ENCODE data around the gene AP5B1. TPM values are rescaled to one million over a fixed set of nuclear protein-coding genes. Genes with fewer than 3 reads are reported as not detected.

Gene AP5B1
- total RNA-seq, 2 experiments from 2014 or later, result 12.9 to 25.6 TPM

- Histone ChIP-seq H3K9me3 (ENCODE audit: low read length) (no peaks in the 10 kb centered on the region), H4K20me1 (ENCODE audit: insufficient read depth, low read length) (no peaks in the 10 kb centered on the region), H3K79me2 (ENCODE audit: insufficient read depth, low read depth, low read length) (no peaks in the 10 kb centered on the region), H3K9me2 (ENCODE audit: insufficient read depth, low read length) (no peaks in the 10 kb centered on the region), H3K4me3 (ENCODE audit: low read depth, low read length, poor library complexity, severe bottlenecking) (no peak overlapping the region), H3K27ac (ENCODE audit: low read depth, low read length, poor library complexity, severe bottlenecking) (no peak overlapping the region), H2AFZ (ENCODE audit: low read length) (no peak overlapping the region), H3K4me1 (ENCODE audit: insufficient read depth, low read length, poor library complexity, severe bottlenecking) (no peaks in the 10 kb centered on the region), H3K36me3 (ENCODE audit: insufficient read depth, low read length) (no peaks in the 10 kb centered on the region), H3K4me2 (ENCODE audit: low read length) (no peak overlapping the region)
- intact Hi-C loops (cut with micrococcal nuclease; ENCODE audit: unreplicated experiment), result no loop called here
- DNase-seq (ENCODE audit: low spot score), result no peak
- TF ChIP-seq EZH2phosphoT487 (IDR thresholded peaks at IDR 0.05; ENCODE audit: borderline replicate concordance, low read depth, low read length) (no peak), CTCF (conservative IDR thresholded peaks at IDR 0.05; ENCODE audit: low read length) (no peak)
- BruUV-seq (replicated peaks), result no TSS peak
- CTCF ChIA-PET (ENCODE audit: unreplicated experiment), result no interaction called here
- POLR2A ChIA-PET, result no interaction called here
Measured at GRCh38 chr11:65808744-65809341, 28.1 kb upstream of the AP5B1 start.

- Histone ChIP-seq H3K4me3 (ENCODE audit: low read depth, low read length, poor library complexity, severe bottlenecking) (no peak overlapping the region), H3K27ac (ENCODE audit: low read depth, low read length, poor library complexity, severe bottlenecking) (no peak overlapping the region), H4K20me1 (ENCODE audit: insufficient read depth, low read length) (no peaks in the 10 kb centered on the region), H2AFZ (ENCODE audit: low read length) (no peak overlapping the region), H3K4me1 (ENCODE audit: insufficient read depth, low read length, poor library complexity, severe bottlenecking) (peaks cover 6% of the 10 kb centered on the region), H3K9me3 (ENCODE audit: low read length) (no peaks in the 10 kb centered on the region), H3K4me2 (ENCODE audit: low read length) (no peak overlapping the region), H3K36me3 (ENCODE audit: insufficient read depth, low read length) (no peaks in the 10 kb centered on the region), H3K9me2 (ENCODE audit: insufficient read depth, low read length) (no peaks in the 10 kb centered on the region), H3K79me2 (ENCODE audit: insufficient read depth, low read depth, low read length) (no peaks in the 10 kb centered on the region)
- TF ChIP-seq CTCF (conservative IDR thresholded peaks at IDR 0.05; ENCODE audit: low read length), result no peak
- TF ChIP-seq EZH2phosphoT487 (IDR thresholded peaks at IDR 0.05; ENCODE audit: borderline replicate concordance, low read depth, low read length), result no peak
- BruUV-seq (replicated peaks), result no TSS peak
- ChIA-PET CTCF (ENCODE audit: unreplicated experiment) (no interaction called here), POLR2A (interaction anchor here (0.7 kb wide), 2 partner anchors 18 to 142 kb away, joined by 3 to 4 read pairs; no protein-coding TSS in a partner anchor)
- no peak for DNase-seq (ENCODE audit: low spot score)
- intact Hi-C loops (cut with micrococcal nuclease; ENCODE audit: unreplicated experiment), result no loop called here
Measured at GRCh38 chr11:65806979-65807378, 26.2 kb upstream of the AP5B1 start.

GRCh38 chr11:65803797-65804492, 23.2 kb upstream of the AP5B1 start:
- no peak for DNase-seq (ENCODE audit: low spot score)
- Histone ChIP-seq H3K4me1 (ENCODE audit: insufficient read depth, low read length, poor library complexity, severe bottlenecking) (peaks cover 6% of the 10 kb centered on the region), H3K9me2 (ENCODE audit: insufficient read depth, low read length) (no peaks in the 10 kb centered on the region), H3K79me2 (ENCODE audit: insufficient read depth, low read depth, low read length) (no peaks in the 10 kb centered on the region), H4K20me1 (ENCODE audit: insufficient read depth, low read length) (no peaks in the 10 kb centered on the region), H3K9me3 (ENCODE audit: low read length) (no peaks in the 10 kb centered on the region), H3K4me2 (ENCODE audit: low read length) (no peak overlapping the region), H3K27ac (ENCODE audit: low read depth, low read length, poor library complexity, severe bottlenecking) (no peak overlapping the region), H3K36me3 (ENCODE audit: insufficient read depth, low read length) (no peaks in the 10 kb centered on the region), H3K4me3 (ENCODE audit: low read depth, low read length, poor library complexity, severe bottlenecking) (no peak overlapping the region), H2AFZ (ENCODE audit: low read length) (no peak overlapping the region)
- intact Hi-C loops (cut with micrococcal nuclease; ENCODE audit: unreplicated experiment), result no loop called here
- POLR2A ChIA-PET, result no interaction called here
- CTCF ChIA-PET (ENCODE audit: unreplicated experiment), result interaction anchor here (0.6 kb wide), 1 partner anchor 84 kb away, joined by 14 read pairs; the partner anchor contains the start of gene FIBP
- TF ChIP-seq CTCF (conservative IDR thresholded peaks at IDR 0.05; ENCODE audit: low read length), result no peak
- no peak for TF ChIP-seq EZH2phosphoT487 (IDR thresholded peaks at IDR 0.05; ENCODE audit: borderline replicate concordance, low read depth, low read length)
- BruUV-seq (replicated peaks), result no TSS peak
